PC-3 (cell line): ENCODE data around the gene NDE1. TPM values are rescaled to one million over a fixed set of nuclear protein-coding genes. Genes with fewer than 3 reads are reported as not detected.
"Not testable (repeated sequence)": the region's sequence is repeated elsewhere in the genome, so short reads cannot be mapped to it uniquely, and the experiment has no call there.

Experiments used
- ATAC-seq: fragments of 200-7000 bp; cut with Tn5 transposase; 2 replicates; pipeline ENCODE4 v1.9.1; 2020; ENCODE audit warnings: mild to moderate bottlenecking, moderate library complexity
- BruUV-seq: library from RNA; stranded (reverse); fragments of 400-500 nt; replicated peaks from 2 replicates; lab custom pipeline; 2021; lab: Mats Ljungman, UMichigan
- CTCF ChIA-PET: fragments of 300-600 bp; sonication (Branson Sonifier 250); formaldehyde crosslinking; loops from one replicate; lab custom pipeline; 2022; ENCODE audit warnings: antibody characterized with exemption; lab: Charles Lee
- POLR2A ChIA-PET: fragments of 300-600 bp; sonication (Branson Sonifier 250); formaldehyde crosslinking; loops from one replicate; lab custom pipeline; 2022; ENCODE audit warnings: antibody characterized with exemption; ENCODE audit not compliant: unreplicated experiment; lab: Charles Lee
- DNase-seq: peaks from one replicate; pipeline ENCODE4 v3.0.0-alpha.2; 2015
- H2AFZ ChIP-seq: fragments of 300-600 bp; sonication (generic); 2 replicates; pipeline ENCODE4 v1.6.0; 2016; ENCODE audit warnings: antibody characterized with exemption, low read length
- H3F3A ChIP-seq: fragments of 300-600 bp; sonication (generic); one replicate; pipeline ENCODE4 v1.6.0; 2017; ENCODE audit warnings: antibody characterized with exemption, low read length, control low read depth, mild to moderate bottlenecking; ENCODE audit not compliant: unreplicated experiment
- H3K27ac ChIP-seq: fragments of 300-600 bp; sonication (generic); 2 replicates; pipeline ENCODE4 v1.5.1; 2016; ENCODE audit warnings: mild to moderate bottlenecking, low read length
- H3K27me3 ChIP-seq: fragments of 300-600 bp; sonication (generic); 2 replicates; pipeline ENCODE4 v1.6.1; 2016; ENCODE audit warnings: low read length, mixed read lengths
- H3K36me3 ChIP-seq: fragments of 300-600 bp; sonication (generic); 2 replicates; pipeline ENCODE4 v1.6.1; 2016; ENCODE audit warnings: low read depth, mixed run types, low read length, mixed read lengths
- H3K4me1 ChIP-seq: fragments of 300-600 bp; sonication (generic); 2 replicates; pipeline ENCODE4 v1.5.1; 2016; ENCODE audit warnings: low read length; ENCODE audit not compliant: insufficient read depth
- H3K4me2 ChIP-seq: fragments of 300-600 bp; sonication (generic); 2 replicates; pipeline ENCODE4 v1.6.0; 2016; ENCODE audit warnings: low read length
- H3K4me3 ChIP-seq: fragments of 300-600 bp; sonication (generic); 2 replicates; pipeline ENCODE4 v1.5.1; 2016; ENCODE audit warnings: mild to moderate bottlenecking, low read length, mixed read lengths
- H3K79me2 ChIP-seq: fragments of 300-600 bp; sonication (generic); 2 replicates; pipeline ENCODE4 v1.6.1; 2017; ENCODE audit warnings: low read length, mixed read lengths
- H3K9ac ChIP-seq: fragments of 300-600 bp; sonication (generic); 2 replicates; pipeline ENCODE4 v1.6.0; 2016; ENCODE audit warnings: mild to moderate bottlenecking, low read length
- H3K9me2 ChIP-seq: fragments of 300-600 bp; sonication (generic); replicated peaks from 2 replicates; pipeline ENCODE4 v1.6.1; 2016; ENCODE audit warnings: mixed run types, low read length, mixed read lengths
- H3K9me3 ChIP-seq: fragments of 300-600 bp; sonication (generic); 2 replicates; pipeline ENCODE4 v1.6.1; 2016; ENCODE audit warnings: low read length, mixed read lengths
- H4K20me1 ChIP-seq: fragments of 300-600 bp; sonication (generic); 2 replicates; pipeline ENCODE4 v1.6.1; 2016; ENCODE audit warnings: low read length, mixed read lengths
- CTCF ChIP-seq: fragments of 300-600 bp; sonication (generic); conservative IDR thresholded peaks from 2 replicates; pipeline ENCODE4 v1.5.1; 2017; ENCODE audit warnings: antibody characterized with exemption, low read depth, mild to moderate bottlenecking, low read length
- EZH2 ChIP-seq: fragments of 300-600 bp; sonication (generic); IDR thresholded peaks from one replicate; pipeline ENCODE4 v1.6.1; 2017; ENCODE audit warnings: antibody characterized with exemption, mild to moderate bottlenecking, low read length; ENCODE audit not compliant: unreplicated experiment
- EZH2phosphoT487 ChIP-seq: fragments of 300-600 bp; sonication (generic); IDR thresholded peaks from 2 replicates; pipeline ENCODE4 v1.6.1; 2018; ENCODE audit warnings: mild to moderate bottlenecking, antibody characterized with exemption, low read length, borderline replicate concordance
- intact Hi-C: fragments of 100-400 bp; cut with micrococcal nuclease; formaldehyde crosslinking; loops from 2 replicates; pipeline ENCODE4 v1.9.0; 2023
- total RNA-seq: library from RNA; depleted of rRNA; stranded (reverse); fragments of >200 nt; gene quantifications from 2 replicates; pipeline ENCODE4 v1.2.3, GENCODE V29; 2014

Gene NDE1
- total RNA-seq, 1 experiment from 2014 or later: 24.9 TPM

GRCh38 chr16:15644267-15644961 is 5.6 kb upstream of the NDE1 start:
- no peaks in the 10 kb centered on the region for H4K20me1 ChIP-seq
- H3K4me2 ChIP-seq: peak overlapping the region; percentile 96
- peaks cover 31% of the 10 kb centered on the region for H3K4me1 ChIP-seq
- intact Hi-C loops: loop anchor here (2.0 kb wide), 3 partner anchors 28 to 60 kb away; no protein-coding TSS in a partner anchor
- POLR2A ChIA-PET: interaction anchor here (0.7 kb wide), 1 partner anchor 155 kb away, joined by 4 read pairs; no protein-coding TSS in a partner anchor
- H2AFZ ChIP-seq: 0 out of 2 replicates have a peak overlapping the region, but pooled peaks have one; percentile 97
- peaks cover 31% of the 10 kb centered on the region for H3K79me2 ChIP-seq
- H3K27me3 ChIP-seq: no peaks in the 10 kb centered on the region
- ATAC-seq (peak; percentile 66), DNase-seq (peak; percentile 68)
- H3K4me3 ChIP-seq: peak overlapping the region; percentile 86
- H3F3A ChIP-seq: peaks cover 5% of the 10 kb centered on the region
- H3K9me2 ChIP-seq: no peaks in the 10 kb centered on the region
- TF ChIP-seq EZH2 (no peak), EZH2phosphoT487 (no peak), CTCF (no peak)
- peak overlapping the region; percentile 98 for H3K9ac ChIP-seq
- CTCF ChIA-PET: interaction anchor here (1.1 kb wide), 1 partner anchor 38 kb away, joined by 4 read pairs; no protein-coding TSS in a partner anchor
- H3K27ac ChIP-seq: peak overlapping the region; percentile 90
- no peaks in the 10 kb centered on the region for H3K36me3 ChIP-seq
- no peaks in the 10 kb centered on the region for H3K9me3 ChIP-seq
- no TSS peak for BruUV-seq

GRCh38 chr16:15644962-15645465 is 5.0 kb upstream of the NDE1 start:
- H3K4me2 ChIP-seq: peak overlapping the region; percentile 96
- peaks cover 27% of the 10 kb centered on the region for H3K79me2 ChIP-seq
- TF ChIP-seq CTCF: peak; percentile 23; the same call in 1 of the 2 replicates
- H3K9ac ChIP-seq, H3K9me2 ChIP-seq, H3F3A ChIP-seq, H3K27me3 ChIP-seq, H3K36me3 ChIP-seq, H3K9me3 ChIP-seq, H2AFZ ChIP-seq, H4K20me1 ChIP-seq, CTCF ChIA-PET, H3K4me3 ChIP-seq, BruUV-seq: not testable (repeated sequence)
- POLR2A ChIA-PET: interaction anchor here (0.6 to 0.7 kb wide), 2 partner anchors 28 to 156 kb away, joined by 4 read pairs; no protein-coding TSS in a partner anchor
- H3K27ac ChIP-seq: peak overlapping the region; percentile 90
- intact Hi-C loops: loop anchor here (2.0 kb wide), 3 partner anchors 28 to 60 kb away; no protein-coding TSS in a partner anchor
- ATAC-seq (peak; percentile 10), DNase-seq (peak; percentile 91)
- H3K4me1 ChIP-seq: peaks cover 31% of the 10 kb centered on the region

- H3F3A ChIP-seq, H2AFZ ChIP-seq, H3K36me3 ChIP-seq, H3K27ac ChIP-seq, CTCF ChIA-PET, H3K9ac ChIP-seq, BruUV-seq, H3K27me3 ChIP-seq, H4K20me1 ChIP-seq, POLR2A ChIA-PET, H3K4me3 ChIP-seq, H3K9me3 ChIP-seq, H3K4me2 ChIP-seq, intact Hi-C loops, DNase-seq, ATAC-seq, H3K9me2 ChIP-seq: not testable (repeated sequence)
- Histone ChIP-seq H3K4me1 (peaks cover 23% of the 10 kb centered on the region), H3K79me2 (peaks cover 25% of the 10 kb centered on the region)
These were observed 3.3 kb upstream of the NDE1 start for GRCh38 chr16:15646557-15647293.
